ENCODE data around the gene ENTPD8. TPM values are rescaled to one million over a fixed set of nuclear protein-coding genes. Genes with fewer than 3 reads are reported as not detected.

ENTPD8 gene
- total and polyA plus RNA-seq, 7 donors = 0.01 TPM; not detected in 6

- DNase-seq = peak in 1 of 2 donors; percentile 22
- intact Hi-C loops (cut with DNase I) = no loop called here
Observed at GRCh38 chr9:137398561-137399468, 42.3 kb downstream of the ENTPD8 start.

GRCh38 chr9:137397675-137398423, 43.3 kb downstream of the ENTPD8 start:
- WGBS, 3 donors = 95 to 98% (median 97%) methylated on average over 20 of the region's 20 CpGs
- H3K36me3 ChIP-seq (ENCODE audit: insufficient read depth in 1 of 2, low read depth in 1 of 2) = no peaks in the 10 kb centered on the region
- no peaks in the 10 kb centered on the region for H3K9me3 ChIP-seq
- TF ChIP-seq CTCF (IDR thresholded peaks at IDR 0.05) = no peak
- H3K4me3 ChIP-seq = no peak overlapping the region
- H3K27me3 ChIP-seq (ENCODE audit: insufficient read depth in 3 of 3, low read length in 2 of 3) = no peaks in the 10 kb centered on the region
- intact Hi-C loops (cut with DNase I) = no loop called here
- H3K27ac ChIP-seq = no peak overlapping the region
- no peaks in the 10 kb centered on the region for H3K4me1 ChIP-seq
- DNase-seq (peak in 1 of 2 donors; percentile 16), ATAC-seq (no peak)

More at GRCh38 chr9:137398561-137399468, 42.3 kb downstream of the ENTPD8 start:
- Histone ChIP-seq H3K4me3 (no peak overlapping the region), H3K36me3 (ENCODE audit: insufficient read depth in 1 of 2, low read depth in 1 of 2) (no peaks in the 10 kb centered on the region), H3K4me1 (no peaks in the 10 kb centered on the region), H3K27me3 (ENCODE audit: insufficient read depth in 3 of 3, low read length in 2 of 3) (no peaks in the 10 kb centered on the region), H3K27ac (no peak overlapping the region), H3K9me3 (no peaks in the 10 kb centered on the region)
- TF ChIP-seq CTCF (IDR thresholded peaks at IDR 0.05) = no peak
- no peak for ATAC-seq
- 94 to 98% (median 96%) methylated on average over 55 to 60 of the region's 60 CpGs for WGBS, 3 donors

- 90 to 94% (median 91%) methylated on average over 26 of the region's 26 CpGs for WGBS, 3 donors
- Histone ChIP-seq H3K27me3 (ENCODE audit: insufficient read depth in 3 of 3, low read length in 2 of 3) (no peaks in the 10 kb centered on the region), H3K36me3 (ENCODE audit: insufficient read depth in 1 of 2, low read depth in 1 of 2) (no peaks in the 10 kb centered on the region), H3K9me3 (no peaks in the 10 kb centered on the region), H3K27ac (no peak overlapping the region), H3K4me1 (no peaks in the 10 kb centered on the region), H3K4me3 (no peak overlapping the region)
- DNase-seq (peak in 1 of 2 donors; percentile 27), ATAC-seq (no peak)
- TF ChIP-seq CTCF (IDR thresholded peaks at IDR 0.05) = no peak
- intact Hi-C loops (cut with DNase I) = no loop called here
Observed at GRCh38 chr9:137396634-137397367, 44.4 kb downstream of the ENTPD8 start.

GRCh38 chr9:137396227-137396626, 44.9 kb downstream of the ENTPD8 start:
- Histone ChIP-seq H3K4me1 (peaks cover under 1% of the 10 kb centered on the region), H3K36me3 (ENCODE audit: insufficient read depth in 1 of 2, low read depth in 1 of 2) (no peaks in the 10 kb centered on the region), H3K9me3 (no peaks in the 10 kb centered on the region), H3K27me3 (ENCODE audit: insufficient read depth in 3 of 3, low read length in 2 of 3) (no peaks in the 10 kb centered on the region), H3K4me3 (no peak overlapping the region), H3K27ac (no peak overlapping the region)
- ATAC-seq (no peak), DNase-seq (peak in 1 of 2 donors; percentile 29)
- 89 to 94% (median 92%) methylated on average over 15 of the region's 15 CpGs for WGBS, 3 donors
- intact Hi-C loops (cut with DNase I) = no loop called here
- no peak for TF ChIP-seq CTCF (IDR thresholded peaks at IDR 0.05)
